Activated CD4-positive, alpha-beta T cell treated with anti-CD3 and anti-CD28 coated beads for 4 hours (primary cell): ENCODE data around the gene CNTRL.

Experiments
- DNase-seq, 2 donors: peaks; one replicate each; pipeline ENCODE4 v3.0.0-alpha.2; 2020

CNTRL gene

DNA sequence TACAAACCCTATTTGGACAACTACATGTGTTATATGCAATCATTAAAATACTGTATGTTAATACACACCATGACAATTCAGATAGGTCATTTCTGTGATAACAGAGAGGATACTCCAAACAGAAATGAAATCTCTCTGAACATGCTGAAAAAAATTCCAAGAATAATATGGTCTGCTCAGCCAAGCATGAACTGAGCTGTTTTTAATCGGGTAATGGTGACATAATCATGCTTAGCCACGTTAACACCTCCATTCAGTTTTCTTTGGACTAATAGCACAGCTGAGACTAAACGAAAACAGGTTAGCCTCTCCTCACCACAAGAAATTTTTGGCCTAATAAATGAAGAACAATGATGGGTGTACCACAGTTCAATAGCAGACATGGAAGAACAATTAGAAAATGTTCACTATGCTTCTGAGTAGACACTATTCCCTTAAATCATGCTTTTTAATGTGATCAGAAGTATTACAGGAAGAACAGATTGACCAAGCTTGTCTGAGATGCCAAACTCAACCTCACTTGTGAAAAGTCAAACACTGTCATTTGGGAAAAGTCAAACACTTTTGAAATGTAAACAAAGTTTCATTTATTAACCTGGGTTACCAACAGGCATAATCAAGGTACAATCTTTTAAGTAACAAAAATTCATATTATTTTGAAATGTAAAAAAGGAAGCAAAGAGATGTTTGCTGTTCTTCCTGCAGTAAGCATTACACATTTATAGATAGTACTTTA is 107.5 kb downstream of the CNTRL start:
- DNase-seq = no peak

DNA sequence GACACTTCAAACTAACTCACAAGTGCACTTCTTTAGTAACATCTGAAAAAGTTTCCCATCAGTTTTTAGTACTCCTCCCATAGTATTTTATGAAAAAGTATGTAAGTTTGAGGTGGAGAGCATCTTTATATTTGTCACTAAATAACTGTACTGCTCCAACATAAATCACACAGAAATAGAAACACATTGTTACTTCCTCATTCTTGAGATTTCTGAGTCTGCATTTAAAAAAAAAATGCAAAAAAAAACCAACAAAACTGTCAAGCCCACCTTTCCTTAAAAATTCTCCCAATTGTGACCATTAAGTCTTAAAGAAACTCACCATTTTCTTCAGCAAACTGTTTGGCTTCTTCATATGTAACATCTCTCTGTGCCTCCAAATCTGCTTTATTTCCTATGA is 108.2 kb downstream of the CNTRL start:
- no peak for DNase-seq

GRCh38 chr9:121183666-121184423 is 109.1 kb downstream of the CNTRL start:
- DNase-seq = no peak

- DNase-seq = no peak
These were observed 109.7 kb downstream of the CNTRL start for GRCh38 chr9:121184463-121184862.

GRCh38 chr9:121185178-121185745 is 110.5 kb downstream of the CNTRL start:
- DNase-seq = no peak

DNA sequence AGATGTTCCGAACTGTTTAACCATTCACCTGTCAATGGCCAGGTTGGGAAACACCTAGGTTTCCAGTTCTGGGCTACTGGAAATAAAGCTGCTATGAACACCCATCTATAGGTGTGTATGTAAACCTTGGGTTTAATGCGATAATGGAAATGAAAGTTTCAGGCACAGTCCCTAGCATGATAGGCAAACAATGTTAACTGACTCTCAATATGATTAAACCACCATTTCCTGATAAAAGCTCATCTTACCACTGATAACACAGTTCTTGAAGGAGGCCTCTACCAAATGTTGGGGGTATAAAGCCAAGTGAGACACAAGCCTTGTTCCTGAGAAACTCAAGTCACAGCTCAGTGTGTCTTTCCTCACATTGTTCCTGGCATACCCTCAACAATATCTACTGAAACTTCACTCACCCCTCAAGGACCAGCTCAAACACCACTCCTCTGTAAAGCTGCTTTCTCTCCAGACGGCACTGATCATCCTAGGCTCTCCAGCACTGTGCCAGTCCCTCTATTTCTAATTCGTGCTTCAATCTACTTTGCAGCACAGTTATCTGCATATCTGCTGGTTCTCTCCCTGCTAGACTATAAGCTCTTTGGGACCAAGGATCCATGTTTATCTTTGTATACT is 111.1 kb downstream of the CNTRL start:
- DNase-seq = no peak

DNA sequence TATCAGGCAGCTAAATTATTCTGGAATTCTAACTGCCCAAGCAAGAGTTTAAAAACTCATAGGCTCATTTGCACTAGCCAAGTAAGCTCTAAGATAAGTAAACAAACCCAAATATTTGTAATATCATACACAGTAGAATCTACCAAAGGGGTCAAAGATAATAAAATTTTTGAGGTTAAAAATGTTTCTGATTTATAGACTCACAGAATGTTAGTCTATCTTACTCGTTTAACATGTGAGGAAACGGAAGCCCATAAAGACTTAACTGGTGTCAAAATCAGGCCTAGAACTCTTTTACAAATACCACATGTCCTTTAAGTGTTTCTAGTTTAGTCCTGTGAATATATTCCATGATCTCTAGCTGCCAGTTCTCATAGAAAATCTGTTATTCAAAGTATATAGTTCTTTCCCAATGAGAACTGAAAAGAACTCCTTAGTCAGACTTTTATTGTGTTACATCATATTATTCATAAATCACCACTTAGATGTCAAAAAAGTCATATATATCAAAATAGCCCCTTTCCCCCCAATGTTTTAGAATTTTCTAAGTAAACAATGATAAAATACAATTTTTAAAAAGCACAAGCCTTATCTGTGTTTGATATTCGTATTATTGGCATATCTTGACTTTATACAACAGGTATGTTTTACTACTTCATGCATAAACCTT is 113.0 kb downstream of the CNTRL start:
- no peak for DNase-seq

DNA sequence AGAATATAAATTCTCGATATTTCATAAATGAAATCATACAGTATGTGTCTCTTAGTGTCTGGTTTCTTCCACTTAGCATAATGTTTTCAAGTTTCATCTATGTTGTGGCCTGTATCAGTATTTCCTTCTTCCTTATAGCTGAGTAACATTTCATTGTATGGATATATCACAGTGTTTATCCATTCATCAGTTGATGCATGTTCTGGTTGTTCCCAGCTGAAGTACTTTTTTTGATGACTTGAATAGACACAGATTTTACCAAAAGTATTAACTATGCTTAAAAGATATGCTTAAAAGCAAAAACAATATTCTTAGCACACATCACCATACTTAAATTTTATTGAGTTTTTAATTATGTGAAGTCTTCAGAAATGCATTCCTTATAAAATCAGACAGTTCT is 114.3 kb downstream of the CNTRL start:
- no peak for DNase-seq

- DNase-seq = no peak
These were observed 114.9 kb downstream of the CNTRL start for GRCh38 chr9:121189660-121190059.

DNA sequence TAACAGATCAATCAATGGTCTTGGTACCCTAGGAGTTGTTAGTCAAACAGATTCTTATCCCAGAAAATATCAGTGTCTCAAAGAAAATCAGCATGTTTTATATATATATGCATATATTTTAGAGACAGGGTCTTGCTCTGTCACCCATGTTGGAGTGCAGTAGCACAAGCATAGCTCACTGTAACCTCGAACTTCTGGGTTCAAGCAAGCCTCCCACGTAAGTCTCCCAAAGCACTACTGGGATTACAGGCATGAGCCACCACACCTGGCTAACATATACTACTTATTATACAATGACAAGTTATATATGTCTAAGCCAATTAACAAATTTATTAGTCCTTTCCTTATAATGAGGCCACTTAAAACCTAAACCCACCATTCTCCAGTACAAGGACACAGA is 116.5 kb downstream of the CNTRL start:
- DNase-seq = no peak

GRCh38 chr9:121192518-121192917 is 117.8 kb downstream of the CNTRL start:
- DNase-seq = no peak

- DNase-seq = no peak
These were observed 118.3 kb downstream of the CNTRL start for GRCh38 chr9:121192959-121193640.

GRCh38 chr9:121194730-121195129 is 120.0 kb downstream of the CNTRL start:
- DNase-seq = no peak

DNA sequence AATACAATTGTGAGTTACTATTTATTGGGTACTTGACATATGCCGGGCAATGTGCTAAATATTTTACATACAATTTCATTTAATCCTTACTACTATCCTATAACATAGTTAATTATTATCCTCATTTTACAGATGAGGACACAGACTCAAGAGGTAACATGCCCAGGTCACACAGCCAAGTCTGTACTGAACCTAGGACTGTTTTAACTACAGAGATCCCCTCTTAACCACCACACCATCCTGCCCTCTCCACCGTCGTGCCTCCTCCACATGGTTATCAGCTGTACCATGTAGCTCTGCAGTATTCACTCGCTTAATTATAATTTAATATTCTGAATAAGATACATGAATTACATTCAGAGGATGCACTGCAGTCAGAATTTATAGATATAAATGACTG is 121.6 kb downstream of the CNTRL start:
- DNase-seq = no peak

GRCh38 chr9:121197132-121197531 is 122.4 kb downstream of the CNTRL start:
- DNase-seq = no peak

- no peak for DNase-seq
These were observed 123.8 kb downstream of the CNTRL start for GRCh38 chr9:121198512-121199042.

DNA sequence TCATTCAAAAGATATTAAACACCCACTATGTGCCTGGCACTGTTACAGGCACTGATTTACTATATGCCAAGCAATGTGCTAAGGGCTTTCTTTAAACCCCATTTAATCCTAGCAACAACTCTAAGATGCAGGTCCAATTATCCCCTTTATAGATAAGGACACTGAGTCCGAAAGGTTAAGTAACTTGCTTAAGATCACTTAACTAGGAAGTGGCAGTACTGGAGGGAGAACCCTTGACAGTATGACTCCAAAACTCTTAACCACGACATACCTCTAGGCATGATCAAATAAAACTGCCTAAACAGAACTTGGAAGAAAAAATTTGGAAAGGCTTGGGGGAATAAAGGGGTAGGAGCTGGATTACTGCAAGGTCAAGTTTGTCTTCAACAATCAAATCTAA is 125.2 kb downstream of the CNTRL start:
- DNase-seq = no peak

- DNase-seq = no peak
These were observed 125.6 kb downstream of the CNTRL start for GRCh38 chr9:121200356-121200755.

DNA sequence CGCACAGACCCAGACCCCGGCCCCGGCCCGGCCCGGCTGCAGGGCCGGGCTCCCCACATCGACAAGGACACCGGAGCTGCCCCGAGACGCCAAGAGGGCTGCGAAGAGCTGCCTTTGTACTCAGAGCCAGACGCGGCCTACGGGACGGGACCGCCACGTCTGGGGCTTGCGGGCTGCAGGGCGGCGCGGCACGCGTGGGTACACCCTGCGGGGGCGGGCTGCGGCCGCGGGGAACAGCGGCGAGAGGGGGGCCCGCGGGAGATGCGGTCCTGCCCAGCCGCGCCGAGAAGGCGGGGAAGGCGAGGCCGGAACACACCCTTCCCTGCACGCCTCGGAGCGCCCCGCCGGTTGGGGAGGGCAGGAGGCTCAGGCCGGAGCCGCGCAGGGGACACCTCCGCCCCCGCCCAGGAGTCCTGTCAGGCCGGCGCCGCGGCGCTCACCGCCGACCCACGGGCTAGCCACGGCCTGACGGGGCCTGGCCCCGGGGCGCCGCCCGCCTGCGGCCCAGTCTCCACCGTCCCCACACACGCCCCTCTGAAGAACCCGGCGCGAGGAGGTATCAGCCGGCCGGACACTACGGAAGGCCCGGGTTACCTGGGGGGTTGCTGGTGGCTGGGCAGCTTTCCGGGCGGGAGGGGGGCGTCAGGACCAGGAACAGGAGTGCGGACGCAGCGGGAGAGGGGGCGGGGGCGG is 126.4 kb downstream of the CNTRL start:
- DNase-seq = peak; percentile 46 to 62

DNA sequence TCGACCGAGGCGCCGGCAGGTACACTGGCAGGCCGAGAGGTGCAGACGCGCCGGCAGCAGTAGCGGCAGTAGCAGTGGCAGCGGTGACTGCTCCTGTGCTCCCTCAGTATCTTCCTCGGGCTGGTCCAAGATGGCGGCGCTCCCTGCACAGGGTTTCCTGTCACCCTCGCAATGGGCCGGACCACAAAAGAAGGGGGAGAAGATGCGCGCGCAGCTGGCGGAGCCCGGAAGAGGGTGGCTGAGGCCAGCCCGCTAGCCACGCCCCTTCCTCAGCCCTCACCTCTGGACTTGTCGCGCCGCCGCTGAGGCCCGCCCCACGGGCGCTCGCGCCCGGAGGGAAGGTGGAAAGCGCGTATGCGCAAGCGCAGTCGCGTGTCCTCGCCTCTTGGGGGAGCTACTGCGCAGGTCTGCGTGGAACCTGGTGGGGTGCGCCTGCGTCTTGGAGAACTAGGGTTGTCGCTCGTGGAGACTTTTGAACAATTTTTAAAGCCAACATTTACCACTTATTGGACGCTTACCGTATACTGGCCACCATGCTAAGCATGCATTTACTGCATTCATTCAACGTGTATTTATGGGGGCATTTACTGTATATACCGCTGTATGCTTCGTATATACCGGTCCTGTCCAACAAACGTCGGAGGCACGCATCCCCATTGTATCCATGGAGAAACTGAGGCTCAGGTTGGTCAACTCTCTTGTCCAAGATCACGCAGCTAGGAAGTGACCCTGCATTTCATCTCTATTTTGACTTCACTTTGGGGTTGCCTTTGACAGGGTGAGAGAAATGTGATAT is 127.2 kb downstream of the CNTRL start, which contains the start of gene RAB14:
Gene RAB14 (minus strand): TSS at position 132 of the 796 bp plus-strand sequence. CDS start 8,457 bp downstream, outside the sequence.
- DNase-seq = peak; percentile 100

GRCh38 chr9:121204121-121204520 is 129.4 kb downstream of the CNTRL start:
- DNase-seq = no peak
